ENCODE measurements around the gene CENPU.

- TF ChIP-seq CTCF (IDR thresholded peaks at IDR 0.05) (no peak), EZH2 (IDR thresholded peaks at IDR 0.05; ENCODE audit: borderline replicate concordance, insufficient read depth, low read depth, low read length, poor library complexity, severe bottlenecking) (no peak)
These were observed 34.4 kb upstream of the CENPU start for GRCh38 chr4:184768296-184768695.
